Keratinocyte (primary cell): ENCODE results near the gene TAPT1. TPM values are rescaled to one million over a fixed set of nuclear protein-coding genes. Genes with fewer than 3 reads are reported as not detected.

ENCODE experiments used
- DNase-seq: peaks from one replicate; pipeline ENCODE4 v3.0.0-alpha.2; 2011; ENCODE audit warnings: low read depth, missing footprints, low spot score
- FAIRE-seq: peaks from 2 replicates; lab custom pipeline; 2011; peaks lifted over from hg19 to GRCh38; lab: Jason Lieb, UNC
- H2AFZ ChIP-seq: 2 replicates; pipeline ENCODE4 v1.6.0; 2012; ENCODE audit warnings: low read length, control low read depth, inconsistent platforms; ENCODE audit not compliant: control insufficient read depth
- H3K27ac ChIP-seq: 2 replicates; pipeline ENCODE4 v1.5.1; 2011; ENCODE audit warnings: low read length; ENCODE audit not compliant: control insufficient read depth, insufficient read depth
- H3K27me3 ChIP-seq: 3 replicates; pipeline ENCODE4 v1.6.0; 2011; ENCODE audit warnings: low read length; ENCODE audit not compliant: control insufficient read depth, insufficient read depth; ENCODE audit errors: extremely low read depth
- H3K36me3 ChIP-seq, 2 experiments: 2 replicates in 1 of 2; 3 replicates in 1 of 2; pipeline ENCODE4 v1.5.1; 2011; ENCODE audit warnings: low read length in 2 of 2, mild to moderate bottlenecking in 1 of 2; ENCODE audit not compliant: control insufficient read depth in 2 of 2, insufficient read depth in 2 of 2; ENCODE audit errors: extremely low read depth in 1 of 2
- H3K4me1 ChIP-seq: 3 replicates; pipeline ENCODE4 v1.5.1; 2011; ENCODE audit warnings: low read length; ENCODE audit not compliant: control insufficient read depth, insufficient read depth; ENCODE audit errors: extremely low read depth
- H3K4me2 ChIP-seq: 3 replicates; pipeline ENCODE4 v1.6.0; 2011; ENCODE audit warnings: low read depth, low read length; ENCODE audit not compliant: control insufficient read depth, insufficient read depth; ENCODE audit errors: extremely low read depth
- H3K4me3 ChIP-seq, 3 experiments: fragments of 200-600 bp in 1 of 3; sonication (generic) in 1 of 3; 2 replicates in 2 of 3; 3 replicates in 1 of 3; pipeline ENCODE4 v1.5.1; 2011 to 2016; ENCODE audit warnings: low read length in 3 of 3, mild to moderate bottlenecking in 3 of 3, control low read depth in 2 of 3, inconsistent platforms in 1 of 3, low read depth in 1 of 3, mixed read lengths in 1 of 3, mixed run types in 1 of 3, moderate library complexity in 1 of 3; ENCODE audit not compliant: control insufficient read depth in 2 of 3, insufficient read depth in 2 of 3; ENCODE audit errors: extremely low read depth in 1 of 3
- H3K79me2 ChIP-seq: 2 replicates; pipeline ENCODE4 v1.6.0; 2012; ENCODE audit warnings: low read length; ENCODE audit not compliant: control insufficient read depth, insufficient read depth
- H3K9ac ChIP-seq: 3 replicates; pipeline ENCODE4 v1.6.0; 2011; ENCODE audit warnings: low read length; ENCODE audit not compliant: control insufficient read depth, insufficient read depth; ENCODE audit errors: extremely low read depth
- H3K9me1 ChIP-seq: 3 replicates; pipeline ENCODE4 v1.6.0; 2011; ENCODE audit warnings: low read length; ENCODE audit not compliant: control insufficient read depth, insufficient read depth; ENCODE audit errors: extremely low read depth
- H3K9me3 ChIP-seq: 2 replicates; pipeline ENCODE4 v1.5.1; 2012; ENCODE audit warnings: low read depth, low read length; ENCODE audit not compliant: control insufficient read depth
- H4K20me1 ChIP-seq: 3 replicates; pipeline ENCODE4 v1.6.0; 2011; ENCODE audit warnings: low read length; ENCODE audit not compliant: control insufficient read depth, insufficient read depth; ENCODE audit errors: extremely low read depth
- CTCF ChIP-seq, 3 experiments: IDR thresholded peaks in 1 of 3; conservative IDR thresholded peaks in 1 of 3; optimal IDR thresholded peaks in 1 of 3; 2 replicates in 2 of 3; 3 replicates in 1 of 3; pipeline versions ENCODE3 to v1.5.1; 2011; ENCODE audit warnings: low read length in 3 of 3, mild to moderate bottlenecking in 3 of 3, moderate library complexity in 2 of 3, control low read depth in 1 of 3, inconsistent platforms in 1 of 3; ENCODE audit not compliant: insufficient read depth in 2 of 3; ENCODE audit errors: extremely low read depth in 1 of 3
- EZH2 ChIP-seq: IDR thresholded peaks from one replicate; pipeline ENCODE4 v1.6.1; 2012; ENCODE audit warnings: inconsistent platforms, mild to moderate bottlenecking, low read length, moderate library complexity
- dilution Hi-C: fragments of 300-500 bp; cut with MboI; formaldehyde crosslinking; loops from one replicate; pipeline ENCODE4 v1.7.0; 2020; ENCODE audit warnings: low sequenced_read_pairs; ENCODE audit not compliant: extremely low pct_ligation_motif_present
- polyA plus RNA-seq, 5 experiments: library from polyadenylated mRNA; depleted of rRNA in 3 of 5; stranded (reverse) in 3 of 5; stranded (forward) in 1 of 5; unstranded in 1 of 5; fragments of >200 nt; gene quantifications; 1 replicate in 1 of 5; 2 replicates in 3 of 5; 3 replicates in 1 of 5; pipeline versions ENCODE4 v1.2.1 to v1.2.3, GENCODE V29; 2011 to 2012; ENCODE audit warnings: missing spikeins in 2 of 5, low read depth in 1 of 5, low replicate concordance in 1 of 5

The TAPT1 gene
- polyA plus RNA-seq, 1 donor (not counting 4 experiments of a cell fraction or from before 2014, with no cell fraction given): 10.7 TPM

DNA sequence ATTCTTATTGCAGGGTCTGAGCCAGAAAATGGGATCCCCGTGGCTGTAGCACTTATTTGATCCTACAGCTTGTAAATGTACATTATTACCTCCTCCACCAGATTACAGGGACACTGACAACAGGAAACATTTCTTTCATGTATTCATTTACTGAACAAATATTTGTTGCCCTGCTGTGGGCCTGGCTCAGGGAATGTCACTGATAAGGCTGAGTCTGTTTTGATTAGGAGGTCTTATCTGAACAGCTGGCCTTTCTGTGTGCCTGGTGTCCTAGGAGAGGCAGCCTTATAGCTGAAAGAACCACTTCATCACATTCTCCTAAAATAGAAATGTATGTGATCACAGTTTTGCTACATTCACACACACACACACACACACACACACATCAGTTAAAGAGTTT, 96.9 kb downstream of the TAPT1 start:
- H3K27me3 ChIP-seq: peaks cover 4% of the 10 kb centered on the region
- no peak for DNase-seq
- H3K27ac ChIP-seq: no peak overlapping the region
- H2AFZ ChIP-seq: no peak overlapping the region
- no peaks in the 10 kb centered on the region for H3K36me3 ChIP-seq
- dilution Hi-C loops: no loop called here
- TF ChIP-seq EZH2 (no peak), CTCF (optimal IDR thresholded peaks at IDR 0.05 in 1 of 3, IDR thresholded peaks at IDR 0.05 in 1 of 3, conservative IDR thresholded peaks at IDR 0.05 in 1 of 3; ENCODE audit: extremely low read depth in 1 of 3, insufficient read depth in 2 of 3, low read length in 3 of 3) (no peak)
- H3K4me3 ChIP-seq: no peak overlapping the region
- H4K20me1 ChIP-seq: no peaks in the 10 kb centered on the region
- H3K9me3 ChIP-seq: no peaks in the 10 kb centered on the region
- no peaks in the 10 kb centered on the region for H3K4me1 ChIP-seq
- H3K4me2 ChIP-seq: no peak overlapping the region
- H3K9me1 ChIP-seq: no peaks in the 10 kb centered on the region
- H3K79me2 ChIP-seq: no peaks in the 10 kb centered on the region
- H3K9ac ChIP-seq: no peak overlapping the region
- FAIRE-seq: no peak

- Histone ChIP-seq H3K27ac (no peak overlapping the region), H3K36me3 (no peaks in the 10 kb centered on the region), H3K4me1 (no peaks in the 10 kb centered on the region), H3K4me3 (no peak overlapping the region), H2AFZ (no peak overlapping the region), H3K9me3 (no peaks in the 10 kb centered on the region), H4K20me1 (no peaks in the 10 kb centered on the region), H3K9ac (no peak overlapping the region), H3K79me2 (no peaks in the 10 kb centered on the region), H3K4me2 (no peak overlapping the region), H3K27me3 (peaks cover 11% of the 10 kb centered on the region), H3K9me1 (no peaks in the 10 kb centered on the region)
- dilution Hi-C loops: no loop called here
- DNase-seq (no peak), FAIRE-seq (no peak)
- TF ChIP-seq EZH2: no peak
These were observed 99.6 kb downstream of the TAPT1 start for GRCh38 chr4:16126714-16127113.
